ENCODE results near the gene HM13. TPM values are rescaled to one million over a fixed set of nuclear protein-coding genes. Genes with fewer than 3 reads are reported as not detected.
"Not testable (repeated sequence)": the region's sequence is repeated elsewhere in the genome, so short reads cannot be mapped to it uniquely, and the experiment has no call there.

HM13 gene
- total and polyA plus RNA-seq, 4 donors = 57.6 to 210 (median 99.1) TPM

DNA sequence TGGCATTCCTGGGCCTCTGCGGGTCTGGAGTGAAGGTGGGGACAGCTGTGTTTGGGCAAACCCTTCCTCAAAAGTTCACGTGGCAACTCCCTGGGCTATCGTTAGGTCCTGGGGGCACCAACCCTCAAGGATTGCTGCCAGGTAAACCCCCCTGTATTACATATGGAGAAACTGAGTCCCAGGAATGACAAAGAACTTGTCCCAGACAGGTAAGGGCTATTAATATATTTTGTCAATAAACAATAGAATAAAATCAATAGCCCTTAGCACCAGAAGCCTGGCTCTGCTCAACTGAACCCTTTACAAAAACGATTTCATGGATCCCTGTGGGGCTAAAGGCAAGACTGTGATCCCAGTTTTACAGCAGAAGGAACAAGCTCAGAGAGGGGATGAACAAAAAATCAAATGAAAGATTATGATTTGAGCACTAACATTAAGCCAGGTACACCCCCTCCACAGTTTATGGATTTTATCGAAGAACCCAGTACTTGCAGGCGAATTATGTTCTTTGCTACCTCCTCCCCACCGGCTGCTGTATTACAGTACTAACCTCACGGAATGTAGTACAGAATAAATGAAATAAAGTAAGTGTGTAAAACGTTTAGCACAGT lies 93.5 kb downstream of the HM13 start:
- H3K4me1 ChIP-seq (ENCODE audit: control insufficient read depth in 4 of 4, insufficient read depth in 4 of 4, low read length in 3 of 4) = peaks cover 16 to 72% (median 47%) of the 10 kb centered on the region in 4 donors
- TF ChIP-seq FOXA1 (IDR thresholded peaks at IDR 0.05) (no peak), FOXA2 (IDR thresholded peaks at IDR 0.05) (no peak), EGR1 (IDR thresholded peaks at IDR 0.05; ENCODE audit: low read depth in 2 of 2) (no peak), HNF4A (conservative IDR thresholded peaks at IDR 0.05) (no peak), YY1 (IDR thresholded peaks at IDR 0.05) (no peak), HNF4G (IDR thresholded peaks at IDR 0.05) (no peak), NR2F2 (IDR thresholded peaks at IDR 0.05) (no peak), RAD21 (IDR thresholded peaks at IDR 0.05) (no peak)
- TF ChIP-seq, protein P1, sequence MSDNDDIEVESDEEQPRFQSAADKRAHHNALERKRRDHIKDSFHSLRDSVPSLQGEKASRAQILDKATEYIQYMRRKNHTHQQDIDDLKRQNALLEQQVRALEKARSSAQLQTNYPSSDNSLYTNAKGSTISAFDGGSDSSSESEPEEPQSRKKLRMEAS (IDR thresholded peaks at IDR 0.05) = no peak
- peak overlapping the region in 1 of 3 donors; percentile 72 for H3K4me3 ChIP-seq (ENCODE audit: low read depth in 1 of 3, low read length in 3 of 3)
- peak overlapping the region; percentile 87 to 89 for H3K27ac ChIP-seq (ENCODE audit: low read depth in 1 of 2, low read length in 2 of 2)
- H3K9ac ChIP-seq (ENCODE audit: low read depth in 1 of 2, low read length in 2 of 2) = peak overlapping the region in 1 of 2 donors; percentile 42
- H3K36me3 ChIP-seq (ENCODE audit: control insufficient read depth in 4 of 4, insufficient read depth in 3 of 4, low read depth in 1 of 4, low read length in 3 of 4) = peaks cover 0 to 1% (median 0%) of the 10 kb centered on the region in 4 donors
- H3K9me3 ChIP-seq (ENCODE audit: control insufficient read depth in 4 of 4, low read length in 3 of 4) = no peaks in the 10 kb centered on the region
- no peak for DNase-seq (ENCODE audit: low spot score)
- no peaks in the 10 kb centered on the region for H3K27me3 ChIP-seq (ENCODE audit: control insufficient read depth in 4 of 4, insufficient read depth in 4 of 4, low read length in 3 of 4)
- WGBS = 29% methylated on average over 9 of the region's 9 CpGs

- H3K27ac ChIP-seq (ENCODE audit: low read depth in 1 of 2, low read length in 2 of 2) = peak overlapping the region; percentile 87 to 89
- WGBS = 6% methylated on average over 45 of the region's 45 CpGs
- TF ChIP-seq FOXA2 (IDR thresholded peaks at IDR 0.05) = peak; percentile 31
- peak; percentile 84 for TF ChIP-seq SP1 (IDR thresholded peaks at IDR 0.05)
- TF ChIP-seq RAD21 (IDR thresholded peaks at IDR 0.05) = peak in 1 of 2 donors; percentile 48
- TF ChIP-seq, protein P2, sequence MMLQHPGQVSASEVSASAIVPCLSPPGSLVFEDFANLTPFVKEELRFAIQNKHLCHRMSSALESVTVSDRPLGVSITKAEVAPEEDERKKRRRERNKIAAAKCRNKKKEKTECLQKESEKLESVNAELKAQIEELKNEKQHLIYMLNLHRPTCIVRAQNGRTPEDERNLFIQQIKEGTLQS (IDR thresholded peaks at IDR 0.05) = no peak
- TF ChIP-seq FOXA1 (IDR thresholded peaks at IDR 0.05) = peak; percentile 64
- peak; percentile 27 for TF ChIP-seq TAF1 (conservative IDR thresholded peaks at IDR 0.05)
- no peak for TF ChIP-seq HNF4G (IDR thresholded peaks at IDR 0.05)
- peak; percentile 97 to 98 for TF ChIP-seq EGR1 (IDR thresholded peaks at IDR 0.05; ENCODE audit: low read depth in 2 of 2)
- TF ChIP-seq, protein P3, sequence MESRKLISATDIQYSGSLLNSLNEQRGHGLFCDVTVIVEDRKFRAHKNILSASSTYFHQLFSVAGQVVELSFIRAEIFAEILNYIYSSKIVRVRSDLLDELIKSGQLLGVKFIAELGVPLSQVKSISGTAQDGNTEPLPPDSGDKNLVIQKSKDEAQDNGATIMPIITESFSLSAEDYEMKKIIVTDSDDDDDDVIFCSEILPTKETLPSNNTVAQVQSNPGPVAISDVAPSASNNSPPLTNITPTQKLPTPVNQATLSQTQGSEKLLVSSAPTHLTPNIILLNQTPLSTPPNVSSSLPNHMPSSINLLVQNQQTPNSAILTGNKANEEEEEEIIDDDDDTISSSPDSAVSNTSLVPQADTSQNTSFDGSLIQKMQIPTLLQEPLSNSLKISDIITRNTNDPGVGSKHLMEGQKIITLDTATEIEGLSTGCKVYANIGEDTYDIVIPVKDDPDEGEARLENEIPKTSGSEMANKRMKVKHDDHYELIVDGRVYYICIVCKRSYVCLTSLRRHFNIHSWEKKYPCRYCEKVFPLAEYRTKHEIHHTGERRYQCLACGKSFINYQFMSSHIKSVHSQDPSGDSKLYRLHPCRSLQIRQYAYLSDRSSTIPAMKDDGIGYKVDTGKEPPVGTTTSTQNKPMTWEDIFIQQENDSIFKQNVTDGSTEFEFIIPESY (IDR thresholded peaks at IDR 0.05) = no peak
- TF ChIP-seq HNF4A (conservative IDR thresholded peaks at IDR 0.05) = peak; percentile 62 to 81
- peak in 1 of 2 donors; percentile 63 for TF ChIP-seq GABPA (IDR thresholded peaks at IDR 0.05 in 1 of 2, conservative IDR thresholded peaks at IDR 0.05 in 1 of 2)
- TF ChIP-seq, protein P4, sequence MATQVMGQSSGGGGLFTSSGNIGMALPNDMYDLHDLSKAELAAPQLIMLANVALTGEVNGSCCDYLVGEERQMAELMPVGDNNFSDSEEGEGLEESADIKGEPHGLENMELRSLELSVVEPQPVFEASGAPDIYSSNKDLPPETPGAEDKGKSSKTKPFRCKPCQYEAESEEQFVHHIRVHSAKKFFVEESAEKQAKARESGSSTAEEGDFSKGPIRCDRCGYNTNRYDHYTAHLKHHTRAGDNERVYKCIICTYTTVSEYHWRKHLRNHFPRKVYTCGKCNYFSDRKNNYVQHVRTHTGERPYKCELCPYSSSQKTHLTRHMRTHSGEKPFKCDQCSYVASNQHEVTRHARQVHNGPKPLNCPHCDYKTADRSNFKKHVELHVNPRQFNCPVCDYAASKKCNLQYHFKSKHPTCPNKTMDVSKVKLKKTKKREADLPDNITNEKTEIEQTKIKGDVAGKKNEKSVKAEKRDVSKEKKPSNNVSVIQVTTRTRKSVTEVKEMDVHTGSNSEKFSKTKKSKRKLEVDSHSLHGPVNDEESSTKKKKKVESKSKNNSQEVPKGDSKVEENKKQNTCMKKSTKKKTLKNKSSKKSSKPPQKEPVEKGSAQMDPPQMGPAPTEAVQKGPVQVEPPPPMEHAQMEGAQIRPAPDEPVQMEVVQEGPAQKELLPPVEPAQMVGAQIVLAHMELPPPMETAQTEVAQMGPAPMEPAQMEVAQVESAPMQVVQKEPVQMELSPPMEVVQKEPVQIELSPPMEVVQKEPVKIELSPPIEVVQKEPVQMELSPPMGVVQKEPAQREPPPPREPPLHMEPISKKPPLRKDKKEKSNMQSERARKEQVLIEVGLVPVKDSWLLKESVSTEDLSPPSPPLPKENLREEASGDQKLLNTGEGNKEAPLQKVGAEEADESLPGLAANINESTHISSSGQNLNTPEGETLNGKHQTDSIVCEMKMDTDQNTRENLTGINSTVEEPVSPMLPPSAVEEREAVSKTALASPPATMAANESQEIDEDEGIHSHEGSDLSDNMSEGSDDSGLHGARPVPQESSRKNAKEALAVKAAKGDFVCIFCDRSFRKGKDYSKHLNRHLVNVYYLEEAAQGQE (IDR thresholded peaks at IDR 0.05) = no peak
- TF ChIP-seq RXRA (IDR thresholded peaks at IDR 0.05) = peak; percentile 64 to 71
- TF ChIP-seq CTCF (IDR thresholded peaks at IDR 0.05; ENCODE audit: low read depth, low read length, missing input control) = no peak
- TF ChIP-seq, protein P1 (IDR thresholded peaks at IDR 0.05) = peak; percentile 81
- TF ChIP-seq JUND (IDR thresholded peaks at IDR 0.05) = peak in 1 of 2 donors; percentile 18
- no peaks in the 10 kb centered on the region for H3K27me3 ChIP-seq (ENCODE audit: control insufficient read depth in 4 of 4, insufficient read depth in 4 of 4, low read length in 3 of 4)
- H3K4me3 ChIP-seq (ENCODE audit: low read depth in 1 of 3, low read length in 3 of 3) = peak overlapping the region in 1 of 3 donors; percentile 24
- peak; percentile 78 for DNase-seq (ENCODE audit: low spot score)
- H3K9me3 ChIP-seq (ENCODE audit: control insufficient read depth in 4 of 4, low read length in 3 of 4) = no peaks in the 10 kb centered on the region
- peaks cover 0 to 1% (median 0%) of the 10 kb centered on the region in 4 donors for H3K36me3 ChIP-seq (ENCODE audit: control insufficient read depth in 4 of 4, insufficient read depth in 3 of 4, low read depth in 1 of 4, low read length in 3 of 4)
- peaks cover 16 to 73% (median 48%) of the 10 kb centered on the region in 4 donors for H3K4me1 ChIP-seq (ENCODE audit: control insufficient read depth in 4 of 4, insufficient read depth in 4 of 4, low read length in 3 of 4)
- peak overlapping the region in 1 of 2 donors; percentile 42 for H3K9ac ChIP-seq (ENCODE audit: low read depth in 1 of 2, low read length in 2 of 2)
Observed at GRCh38 chr20:31608251-31608945, 94.2 kb downstream of the HM13 start.

- 72% methylated on average over 12 of the region's 12 CpGs for WGBS
- not testable (repeated sequence) for H3K9ac ChIP-seq (ENCODE audit: low read depth in 1 of 2, low read length in 2 of 2); H3K36me3 ChIP-seq (ENCODE audit: control insufficient read depth in 4 of 4, insufficient read depth in 3 of 4, low read depth in 1 of 4, low read length in 3 of 4); H3K27me3 ChIP-seq (ENCODE audit: control insufficient read depth in 4 of 4, insufficient read depth in 4 of 4, low read length in 3 of 4); H3K9me3 ChIP-seq (ENCODE audit: control insufficient read depth in 4 of 4, low read length in 3 of 4); H3K4me3 ChIP-seq (ENCODE audit: low read depth in 1 of 3, low read length in 3 of 3); H3K27ac ChIP-seq (ENCODE audit: low read depth in 1 of 2, low read length in 2 of 2); DNase-seq (ENCODE audit: low spot score)
- peaks cover 16 to 53% (median 38%) of the 10 kb centered on the region in 4 donors for H3K4me1 ChIP-seq (ENCODE audit: control insufficient read depth in 4 of 4, insufficient read depth in 4 of 4, low read length in 3 of 4)
Observed at GRCh38 chr20:31612271-31612640, 98.0 kb downstream of the HM13 start.

All from liver (tissue), 9 donors.